Vagina (tissue), 2 donors: ENCODE data around the gene CNTN5. TPM values are rescaled to one million over a fixed set of nuclear protein-coding genes. Genes with fewer than 3 reads are reported as not detected.

Experiments
- DNase-seq, 2 donors: peaks; one replicate each; pipeline ENCODE4 v3.0.0-alpha.2; 2017; ENCODE audit errors: extremely low spot score in 2 of 2
- H3K27ac ChIP-seq: fragments of 200-600 bp; sonication (generic); one replicate; pipeline ENCODE4 v1.5.1; 2019
- H3K27me3 ChIP-seq: fragments of 200-600 bp; sonication (generic); one replicate; pipeline ENCODE4 v1.5.1; 2019
- H3K36me3 ChIP-seq, 2 donors: fragments of 200-600 bp; sonication (generic); one replicate each; pipeline ENCODE4 v1.5.1; 2017 to 2019
- H3K4me1 ChIP-seq: fragments of 200-600 bp; sonication (generic); one replicate; pipeline ENCODE4 v1.5.1; 2019
- H3K4me3 ChIP-seq, 2 donors: fragments of 200-600 bp; sonication (generic); 1 replicate in 1 of 2; 2 replicates in 1 of 2; pipeline ENCODE4 v1.5.1; 2016 to 2019
- H3K9me3 ChIP-seq: fragments of 200-600 bp; sonication (generic); one replicate; pipeline ENCODE4 v1.5.1; 2019
- CTCF ChIP-seq, 3 experiments: fragments of 450-650 bp in 2 of 3; fragments of 200-600 bp in 1 of 3; sonication (generic) in 1 of 3; IDR thresholded peaks; one replicate each; pipeline ENCODE4 v1.5.1; 2017 to 2019; ENCODE audit warnings: antibody characterized with exemption in 3 of 3, mild to moderate bottlenecking in 2 of 3, moderate library complexity in 2 of 3
- POLR2A ChIP-seq, 2 donors: fragments of 450-650 bp; IDR thresholded peaks; one replicate each; pipeline ENCODE4 v1.6.1; 2017; ENCODE audit warnings: antibody characterized with exemption in 2 of 2, mild to moderate bottlenecking in 2 of 2, moderate library complexity in 2 of 2
- POLR2AphosphoS5 ChIP-seq, 2 donors: sonication (generic); formaldehyde crosslinking; IDR thresholded peaks; one replicate each; pipeline ENCODE4 v1.9.0; 2017; ENCODE audit warnings: antibody characterized with exemption in 2 of 2, mild to moderate bottlenecking in 2 of 2, low read depth in 1 of 2; ENCODE audit not compliant: insufficient read depth in 1 of 2
- intact Hi-C: fragments of 100-400 bp; cut with DNase I; formaldehyde crosslinking; loops from one replicate; pipeline ENCODE4 v1.15.1; 2023
- total RNA-seq: library from RNA; depleted of rRNA; stranded (reverse); fragments of >200 nt; gene quantifications from one replicate; pipeline ENCODE4 v1.2.3, GENCODE V29; 2016

The CNTN5 gene
- total RNA-seq, 1 donor from 2014 or later, result 0.25 TPM

GRCh38 chr11:99706848-99707247 is 686.1 kb downstream of the CNTN5 start:
- intact Hi-C loops, result no loop called here
- H3K9me3 ChIP-seq, result no peaks in the 10 kb centered on the region
- no peaks in the 10 kb centered on the region for H3K27me3 ChIP-seq
- no peak overlapping the region for H3K27ac ChIP-seq
- H3K4me1 ChIP-seq, result no peaks in the 10 kb centered on the region
- no peak for DNase-seq
- H3K4me3 ChIP-seq, result no peak overlapping the region
- no peaks in the 10 kb centered on the region for H3K36me3 ChIP-seq
- no peak for TF ChIP-seq POLR2A (IDR thresholded peaks at IDR 0.05)
- TF ChIP-seq CTCF (IDR thresholded peaks at IDR 0.05), result no peak

DNA sequence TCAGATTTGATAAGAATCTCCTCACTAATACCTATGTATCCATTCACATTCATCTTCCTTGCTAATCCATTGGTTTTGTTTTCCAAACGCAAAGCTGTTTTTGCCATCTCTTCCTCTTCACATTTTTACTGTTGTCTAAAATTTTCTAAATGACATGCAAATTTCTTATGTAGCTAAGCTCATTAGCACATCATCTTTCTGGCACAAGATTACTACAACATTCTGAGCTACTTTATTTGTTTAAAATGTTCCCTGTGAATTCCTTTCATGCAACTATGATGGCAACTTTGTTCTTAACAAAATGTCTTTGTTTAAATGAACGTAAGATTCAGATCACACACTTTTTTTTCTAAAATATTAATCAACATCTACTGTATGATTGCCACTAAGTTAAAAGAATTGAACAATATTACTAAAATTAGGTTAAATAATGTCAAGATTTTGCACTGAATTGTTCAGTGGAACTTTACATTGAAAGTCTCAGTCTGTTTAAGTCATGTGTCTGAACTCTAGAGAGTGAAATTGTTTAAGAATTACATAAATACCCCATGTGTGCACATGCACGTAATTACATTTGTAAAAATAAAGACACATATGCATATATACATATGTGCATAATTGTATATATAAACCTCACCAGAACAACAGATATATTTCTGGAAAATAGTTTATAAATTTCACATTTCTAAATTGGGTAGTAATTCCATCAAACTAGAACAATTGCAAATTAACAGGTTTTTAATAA is 688.4 kb downstream of the CNTN5 start:
- no peak for DNase-seq
- Histone ChIP-seq H3K36me3 (no peaks in the 10 kb centered on the region), H3K4me1 (no peaks in the 10 kb centered on the region), H3K9me3 (no peaks in the 10 kb centered on the region), H3K4me3 (no peak overlapping the region), H3K27me3 (no peaks in the 10 kb centered on the region), H3K27ac (no peak overlapping the region)
- intact Hi-C loops, result no loop called here
- TF ChIP-seq POLR2A (IDR thresholded peaks at IDR 0.05) (no peak), POLR2AphosphoS5 (IDR thresholded peaks at IDR 0.05; ENCODE audit: insufficient read depth in 1 of 2, low read depth in 1 of 2) (no peak), CTCF (IDR thresholded peaks at IDR 0.05) (no peak)

GRCh38 chr11:99716302-99716701 is 695.6 kb downstream of the CNTN5 start:
- intact Hi-C loops, result no loop called here
- TF ChIP-seq POLR2AphosphoS5 (IDR thresholded peaks at IDR 0.05; ENCODE audit: insufficient read depth in 1 of 2, low read depth in 1 of 2) (no peak), POLR2A (IDR thresholded peaks at IDR 0.05) (no peak), CTCF (IDR thresholded peaks at IDR 0.05) (no peak)
- no peaks in the 10 kb centered on the region for H3K36me3 ChIP-seq
- no peaks in the 10 kb centered on the region for H3K4me1 ChIP-seq
- H3K27me3 ChIP-seq, result no peaks in the 10 kb centered on the region
- no peak overlapping the region for H3K4me3 ChIP-seq
- no peaks in the 10 kb centered on the region for H3K9me3 ChIP-seq
- no peak for DNase-seq
- H3K27ac ChIP-seq, result no peak overlapping the region

- H3K9me3 ChIP-seq, result no peaks in the 10 kb centered on the region
- H3K4me3 ChIP-seq, result no peak overlapping the region
- TF ChIP-seq POLR2AphosphoS5 (IDR thresholded peaks at IDR 0.05; ENCODE audit: insufficient read depth in 1 of 2, low read depth in 1 of 2), result no peak
- no peak for TF ChIP-seq CTCF (IDR thresholded peaks at IDR 0.05)
- TF ChIP-seq POLR2A (IDR thresholded peaks at IDR 0.05), result no peak
- intact Hi-C loops, result no loop called here
- no peaks in the 10 kb centered on the region for H3K27me3 ChIP-seq
- no peak for DNase-seq
- H3K27ac ChIP-seq, result no peak overlapping the region
- no peaks in the 10 kb centered on the region for H3K36me3 ChIP-seq
- H3K4me1 ChIP-seq, result no peaks in the 10 kb centered on the region
Observed at GRCh38 chr11:99718291-99718690, 697.5 kb downstream of the CNTN5 start.

DNA sequence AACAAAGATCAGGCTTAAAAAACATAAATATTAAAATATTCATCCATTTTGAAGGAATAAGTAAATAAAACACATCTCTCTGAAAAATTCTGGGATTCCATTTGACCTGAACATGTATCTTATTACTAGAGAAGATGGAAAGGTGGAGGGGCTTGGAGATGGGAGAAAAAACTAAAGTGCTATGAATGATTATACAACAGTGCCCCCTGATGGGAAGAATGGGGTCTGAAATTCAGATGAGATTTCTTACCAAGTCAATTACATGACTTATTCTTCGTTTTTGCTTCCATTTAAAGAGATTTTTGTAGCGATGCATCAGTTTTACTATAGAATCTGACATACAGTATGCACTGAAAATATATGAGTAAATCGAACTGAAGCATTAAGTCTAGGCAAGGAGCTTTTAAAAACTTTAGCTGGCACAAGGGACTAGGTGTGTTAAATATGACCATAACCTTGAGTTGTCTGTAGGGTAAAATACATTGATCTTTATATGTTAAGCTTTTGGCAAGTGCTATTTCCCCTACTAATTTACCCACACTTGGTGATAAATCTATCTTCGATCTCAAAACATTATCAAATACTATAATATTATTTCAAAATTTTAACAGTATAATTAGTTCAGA is 718.8 kb downstream of the CNTN5 start:
- no peaks in the 10 kb centered on the region for H3K4me1 ChIP-seq
- no peak overlapping the region for H3K4me3 ChIP-seq
- no peaks in the 10 kb centered on the region for H3K36me3 ChIP-seq
- H3K9me3 ChIP-seq, result no peaks in the 10 kb centered on the region
- intact Hi-C loops, result no loop called here
- DNase-seq, result no peak
- H3K27me3 ChIP-seq, result no peaks in the 10 kb centered on the region
- no peak for TF ChIP-seq POLR2AphosphoS5 (IDR thresholded peaks at IDR 0.05; ENCODE audit: insufficient read depth in 1 of 2, low read depth in 1 of 2)
- TF ChIP-seq CTCF (IDR thresholded peaks at IDR 0.05), result no peak
- TF ChIP-seq POLR2A (IDR thresholded peaks at IDR 0.05), result no peak
- no peak overlapping the region for H3K27ac ChIP-seq
